WTC11 (cell line): ENCODE measurements around the gene SLCO2A1. TPM values are rescaled to one million over a fixed set of nuclear protein-coding genes. Genes with fewer than 3 reads are reported as not detected.

Experiments
- ATAC-seq: fragments of 200-7000 bp; cut with Tn5 transposase; 2 replicates; pipeline ENCODE4 v1.10.0; 2021; ENCODE audit warnings: mild to moderate bottlenecking, moderate library complexity
- CTCF ChIA-PET: fragments of 300-600 bp; sonication (Branson Sonifier 250); formaldehyde crosslinking; loops from one replicate; lab custom pipeline; 2021; ENCODE audit warnings: antibody characterized with exemption; lab: Charles Lee
- POLR2A ChIA-PET: fragments of 350-600 bp; sonication (Branson Sonifier 250); formaldehyde crosslinking; loops from one replicate; lab custom pipeline; 2021; ENCODE audit warnings: antibody characterized with exemption; lab: Charles Lee
- DNase-seq: peaks from one replicate; pipeline ENCODE4 v3.0.0; 2021; ENCODE audit warnings: low spot score
- H3K27ac Mint-ChIP-seq: 2 replicates; pipeline ENCODE4 v1.8.0; 2021; ENCODE audit warnings: mixed read lengths
- H3K27me3 Mint-ChIP-seq: 2 replicates; pipeline ENCODE4 v1.8.0; 2021; ENCODE audit warnings: low read depth, mild to moderate bottlenecking, moderate library complexity, mixed read lengths
- H3K36me3 Mint-ChIP-seq: 2 replicates; pipeline ENCODE4 v1.8.0; 2021; ENCODE audit warnings: mixed read lengths
- H3K4me1 Mint-ChIP-seq: 2 replicates; pipeline ENCODE4 v1.8.0; 2022; ENCODE audit warnings: mixed read lengths
- H3K4me3 Mint-ChIP-seq: 2 replicates; pipeline ENCODE4 v1.8.0; 2021; ENCODE audit warnings: mild to moderate bottlenecking, moderate library complexity, mixed read lengths
- H3K9me3 Mint-ChIP-seq: 2 replicates; pipeline ENCODE4 v1.8.0; 2021; ENCODE audit warnings: mixed read lengths
- CREB1 ChIP-seq: sonication (generic); formaldehyde crosslinking; IDR thresholded peaks from 2 replicates; pipeline ENCODE4 v1.8.0; 2023; ENCODE audit warnings: mild to moderate bottlenecking, missing genetic modification reagents
- CREM ChIP-seq: sonication (generic); formaldehyde crosslinking; IDR thresholded peaks from 2 replicates; pipeline ENCODE4 v1.8.1; 2022; ENCODE audit warnings: mild to moderate bottlenecking, missing genetic modification reagents, moderate library complexity
- JAZF1 ChIP-seq: fragments of 250-450 bp; sonication (Bioruptor Pico); IDR thresholded peaks from 2 replicates; pipeline ENCODE4 v1.9.0; 2021; ENCODE audit warnings: moderate library complexity, mild to moderate bottlenecking, inconsistent platforms
- JUN ChIP-seq: sonication (generic); formaldehyde crosslinking; IDR thresholded peaks from 2 replicates; pipeline ENCODE4 v1.8.0; 2023; ENCODE audit warnings: mild to moderate bottlenecking, missing genetic modification reagents
- NR2C2 ChIP-seq: sonication (generic); formaldehyde crosslinking; IDR thresholded peaks from 2 replicates; pipeline ENCODE4 v1.8.0; 2022; ENCODE audit warnings: mild to moderate bottlenecking, missing genetic modification reagents
- SMAD3 ChIP-seq: sonication (generic); formaldehyde crosslinking; IDR thresholded peaks from 2 replicates; pipeline ENCODE4 v1.8.0; 2022; ENCODE audit warnings: missing genetic modification reagents, mild to moderate bottlenecking, borderline replicate concordance
- SOX15 ChIP-seq: fragments of 250-450 bp; sonication (Bioruptor Pico); IDR thresholded peaks from 2 replicates; pipeline ENCODE4 v1.9.0; 2021; ENCODE audit warnings: mild to moderate bottlenecking
- TCF7 ChIP-seq: sonication (generic); formaldehyde crosslinking; IDR thresholded peaks from 2 replicates; pipeline ENCODE4 v1.8.0; 2022; ENCODE audit warnings: mild to moderate bottlenecking, low read depth, missing genetic modification reagents, moderate library complexity
- TEAD4 ChIP-seq: sonication (generic); formaldehyde crosslinking; IDR thresholded peaks from 2 replicates; pipeline ENCODE4 v1.8.0; 2022; ENCODE audit warnings: mild to moderate bottlenecking, missing genetic modification reagents
- ZNF219 ChIP-seq: sonication (generic); formaldehyde crosslinking; IDR thresholded peaks from 2 replicates; pipeline ENCODE4 v1.8.0; 2023; ENCODE audit warnings: missing genetic modification reagents, mild to moderate bottlenecking, borderline replicate concordance
- ZNF263 ChIP-seq: sonication (generic); formaldehyde crosslinking; IDR thresholded peaks from 2 replicates; pipeline ENCODE4 v1.8.1; 2022; ENCODE audit warnings: low read depth, mild to moderate bottlenecking, moderate library complexity, missing genetic modification reagents
- ZNF423 ChIP-seq: fragments of 250-450 bp; sonication (Bioruptor Pico); IDR thresholded peaks from 2 replicates; pipeline ENCODE4 v2.1.2; 2022; ENCODE audit warnings: mild to moderate bottlenecking, moderate library complexity
- total RNA-seq: library from RNA; stranded (reverse); gene quantifications from 3 replicates; pipeline ENCODE4 v1.2.3, GENCODE V29; 2021
- TF ChIP-seq, protein P1 (sequence below): fragments of 200-600 bp; IDR thresholded peaks from 2 replicates; pipeline ENCODE4 v1.8.0; 2022; ENCODE audit warnings: antibody characterized with exemption
- TF ChIP-seq, protein P2 (sequence below): fragments of 250-450 bp; sonication (Bioruptor Pico); IDR thresholded peaks from 2 replicates; pipeline ENCODE4 v1.9.0; 2021; ENCODE audit warnings: mild to moderate bottlenecking
- TF ChIP-seq, protein P3 (sequence below): sonication (generic); formaldehyde crosslinking; IDR thresholded peaks from 2 replicates; pipeline ENCODE4 v1.8.1; 2023; ENCODE audit warnings: mild to moderate bottlenecking, missing genetic modification reagents
- TF ChIP-seq, protein P4 (sequence below): fragments of 250-450 bp; sonication (Bioruptor Pico); IDR thresholded peaks from 2 replicates; pipeline ENCODE4 v1.9.0; 2021; ENCODE audit warnings: moderate library complexity, mild to moderate bottlenecking, inconsistent platforms, borderline replicate concordance
- TF ChIP-seq, protein P5 (sequence below): sonication (generic); formaldehyde crosslinking; IDR thresholded peaks from 2 replicates; pipeline ENCODE4 v1.8.1; 2023; ENCODE audit warnings: mild to moderate bottlenecking, moderate library complexity, missing genetic modification reagents
- TF ChIP-seq, protein P6 (sequence below): sonication (generic); formaldehyde crosslinking; IDR thresholded peaks from 2 replicates; pipeline ENCODE4 v1.8.1; 2023; ENCODE audit warnings: mild to moderate bottlenecking, missing genetic modification reagents
- TF ChIP-seq, protein P7 (sequence below): sonication (generic); formaldehyde crosslinking; IDR thresholded peaks from 2 replicates; pipeline ENCODE4 v1.8.0; 2022; ENCODE audit warnings: mild to moderate bottlenecking, missing genetic modification reagents

Gene SLCO2A1
- total RNA-seq, 1 experiment from 2014 or later = 3.3 TPM

DNA sequence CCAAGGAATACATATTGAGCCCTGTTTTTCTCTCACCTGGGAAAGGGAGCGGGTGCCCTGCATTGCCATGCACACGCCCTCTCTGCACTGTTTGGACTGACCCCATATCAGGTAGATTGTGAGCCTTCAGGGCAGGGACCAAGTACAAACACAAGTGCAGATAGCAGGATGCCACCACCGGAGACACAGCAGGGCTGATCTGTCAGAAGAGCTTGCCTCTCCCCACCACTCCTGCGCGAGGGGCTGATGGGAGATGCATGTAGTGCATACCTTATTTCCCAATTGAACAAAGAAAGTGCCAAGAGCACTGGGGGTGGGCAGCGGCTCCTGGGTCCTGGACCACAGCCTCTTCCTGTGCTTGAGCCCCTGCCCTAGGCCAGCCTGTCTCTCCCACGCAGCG, 9.0 kb upstream of the SLCO2A1 start:
- H3K27ac Mint-ChIP-seq = no peak overlapping the region
- H3K36me3 Mint-ChIP-seq = peaks cover 25% of the 10 kb centered on the region
- H3K4me3 Mint-ChIP-seq = no peak overlapping the region
- ChIA-PET POLR2A (no interaction called here), CTCF (no interaction called here)
- H3K27me3 Mint-ChIP-seq = peaks cover 10% of the 10 kb centered on the region; the same call in 1 of the 2 replicates
- TF ChIP-seq, protein P1, sequence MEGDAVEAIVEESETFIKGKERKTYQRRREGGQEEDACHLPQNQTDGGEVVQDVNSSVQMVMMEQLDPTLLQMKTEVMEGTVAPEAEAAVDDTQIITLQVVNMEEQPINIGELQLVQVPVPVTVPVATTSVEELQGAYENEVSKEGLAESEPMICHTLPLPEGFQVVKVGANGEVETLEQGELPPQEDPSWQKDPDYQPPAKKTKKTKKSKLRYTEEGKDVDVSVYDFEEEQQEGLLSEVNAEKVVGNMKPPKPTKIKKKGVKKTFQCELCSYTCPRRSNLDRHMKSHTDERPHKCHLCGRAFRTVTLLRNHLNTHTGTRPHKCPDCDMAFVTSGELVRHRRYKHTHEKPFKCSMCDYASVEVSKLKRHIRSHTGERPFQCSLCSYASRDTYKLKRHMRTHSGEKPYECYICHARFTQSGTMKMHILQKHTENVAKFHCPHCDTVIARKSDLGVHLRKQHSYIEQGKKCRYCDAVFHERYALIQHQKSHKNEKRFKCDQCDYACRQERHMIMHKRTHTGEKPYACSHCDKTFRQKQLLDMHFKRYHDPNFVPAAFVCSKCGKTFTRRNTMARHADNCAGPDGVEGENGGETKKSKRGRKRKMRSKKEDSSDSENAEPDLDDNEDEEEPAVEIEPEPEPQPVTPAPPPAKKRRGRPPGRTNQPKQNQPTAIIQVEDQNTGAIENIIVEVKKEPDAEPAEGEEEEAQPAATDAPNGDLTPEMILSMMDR = no peak
- TF ChIP-seq, protein P2, sequence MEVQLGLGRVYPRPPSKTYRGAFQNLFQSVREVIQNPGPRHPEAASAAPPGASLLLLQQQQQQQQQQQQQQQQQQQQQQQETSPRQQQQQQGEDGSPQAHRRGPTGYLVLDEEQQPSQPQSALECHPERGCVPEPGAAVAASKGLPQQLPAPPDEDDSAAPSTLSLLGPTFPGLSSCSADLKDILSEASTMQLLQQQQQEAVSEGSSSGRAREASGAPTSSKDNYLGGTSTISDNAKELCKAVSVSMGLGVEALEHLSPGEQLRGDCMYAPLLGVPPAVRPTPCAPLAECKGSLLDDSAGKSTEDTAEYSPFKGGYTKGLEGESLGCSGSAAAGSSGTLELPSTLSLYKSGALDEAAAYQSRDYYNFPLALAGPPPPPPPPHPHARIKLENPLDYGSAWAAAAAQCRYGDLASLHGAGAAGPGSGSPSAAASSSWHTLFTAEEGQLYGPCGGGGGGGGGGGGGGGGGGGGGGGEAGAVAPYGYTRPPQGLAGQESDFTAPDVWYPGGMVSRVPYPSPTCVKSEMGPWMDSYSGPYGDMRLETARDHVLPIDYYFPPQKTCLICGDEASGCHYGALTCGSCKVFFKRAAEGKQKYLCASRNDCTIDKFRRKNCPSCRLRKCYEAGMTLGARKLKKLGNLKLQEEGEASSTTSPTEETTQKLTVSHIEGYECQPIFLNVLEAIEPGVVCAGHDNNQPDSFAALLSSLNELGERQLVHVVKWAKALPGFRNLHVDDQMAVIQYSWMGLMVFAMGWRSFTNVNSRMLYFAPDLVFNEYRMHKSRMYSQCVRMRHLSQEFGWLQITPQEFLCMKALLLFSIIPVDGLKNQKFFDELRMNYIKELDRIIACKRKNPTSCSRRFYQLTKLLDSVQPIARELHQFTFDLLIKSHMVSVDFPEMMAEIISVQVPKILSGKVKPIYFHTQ (CRISPR knock-in tag) = no peak
- TF ChIP-seq NR2C2 (CRISPR knock-in tag) (no peak), ZNF263 (no peak)
- peaks cover 29% of the 10 kb centered on the region for H3K9me3 Mint-ChIP-seq
- peaks cover 2% of the 10 kb centered on the region; the same call in 1 of the 2 replicates for H3K4me1 Mint-ChIP-seq
- DNase-seq (no peak), ATAC-seq (no peak)

DNA sequence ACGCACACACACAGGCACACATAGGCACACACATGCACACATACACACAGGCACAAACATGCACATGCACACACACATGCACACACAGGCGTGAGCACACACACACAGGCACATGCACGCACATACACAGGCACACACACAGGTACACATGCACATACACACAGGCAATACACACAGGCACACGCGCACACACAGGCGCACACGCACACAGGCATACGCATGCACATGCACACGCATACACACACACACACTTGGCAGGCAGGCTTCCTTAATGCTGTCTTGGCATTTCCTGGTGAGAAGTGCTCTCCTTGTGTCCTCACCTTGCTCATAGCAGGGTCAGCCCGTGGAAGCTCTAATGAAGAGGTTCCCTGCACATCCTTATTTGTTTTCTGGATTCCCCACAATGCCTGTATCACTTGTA, 8.4 kb upstream of the SLCO2A1 start:
- Mint-ChIP-seq H3K36me3 (peaks cover 18% of the 10 kb centered on the region), H3K27me3 (peaks cover 10% of the 10 kb centered on the region; the same call in 1 of the 2 replicates), H3K27ac (no peak overlapping the region), H3K9me3 (peaks cover 25% of the 10 kb centered on the region)
- CTCF ChIA-PET = interaction anchor here (2.0 kb wide), 1 partner anchor 108 kb away, joined by 4 read pairs; no protein-coding TSS in a partner anchor
- ATAC-seq (no peak), DNase-seq (no peak)
- TF ChIP-seq SMAD3 (CRISPR knock-in tag) = no peak
- TF ChIP-seq, protein P3, sequence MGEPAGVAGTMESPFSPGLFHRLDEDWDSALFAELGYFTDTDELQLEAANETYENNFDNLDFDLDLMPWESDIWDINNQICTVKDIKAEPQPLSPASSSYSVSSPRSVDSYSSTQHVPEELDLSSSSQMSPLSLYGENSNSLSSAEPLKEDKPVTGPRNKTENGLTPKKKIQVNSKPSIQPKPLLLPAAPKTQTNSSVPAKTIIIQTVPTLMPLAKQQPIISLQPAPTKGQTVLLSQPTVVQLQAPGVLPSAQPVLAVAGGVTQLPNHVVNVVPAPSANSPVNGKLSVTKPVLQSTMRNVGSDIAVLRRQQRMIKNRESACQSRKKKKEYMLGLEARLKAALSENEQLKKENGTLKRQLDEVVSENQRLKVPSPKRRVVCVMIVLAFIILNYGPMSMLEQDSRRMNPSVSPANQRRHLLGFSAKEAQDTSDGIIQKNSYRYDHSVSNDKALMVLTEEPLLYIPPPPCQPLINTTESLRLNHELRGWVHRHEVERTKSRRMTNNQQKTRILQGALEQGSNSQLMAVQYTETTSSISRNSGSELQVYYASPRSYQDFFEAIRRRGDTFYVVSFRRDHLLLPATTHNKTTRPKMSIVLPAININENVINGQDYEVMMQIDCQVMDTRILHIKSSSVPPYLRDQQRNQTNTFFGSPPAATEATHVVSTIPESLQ = no peak
- no peak for TF ChIP-seq ZNF219 (CRISPR knock-in tag)
- TF ChIP-seq, protein P4, sequence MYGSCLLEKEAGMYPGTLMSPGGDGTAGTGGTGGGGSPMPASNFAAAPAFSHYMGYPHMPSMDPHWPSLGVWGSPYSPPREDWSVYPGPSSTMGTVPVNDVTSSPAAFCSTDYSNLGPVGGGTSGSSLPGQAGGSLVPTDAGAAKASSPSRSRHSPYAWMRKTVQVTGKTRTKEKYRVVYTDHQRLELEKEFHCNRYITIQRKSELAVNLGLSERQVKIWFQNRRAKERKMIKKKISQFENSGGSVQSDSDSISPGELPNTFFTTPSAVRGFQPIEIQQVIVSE (CRISPR knock-in tag) = no peak
- TF ChIP-seq CREB1 (CRISPR knock-in tag) = no peak
- TF ChIP-seq TCF7 (CRISPR knock-in tag) = no peak
- TF ChIP-seq, protein P5, sequence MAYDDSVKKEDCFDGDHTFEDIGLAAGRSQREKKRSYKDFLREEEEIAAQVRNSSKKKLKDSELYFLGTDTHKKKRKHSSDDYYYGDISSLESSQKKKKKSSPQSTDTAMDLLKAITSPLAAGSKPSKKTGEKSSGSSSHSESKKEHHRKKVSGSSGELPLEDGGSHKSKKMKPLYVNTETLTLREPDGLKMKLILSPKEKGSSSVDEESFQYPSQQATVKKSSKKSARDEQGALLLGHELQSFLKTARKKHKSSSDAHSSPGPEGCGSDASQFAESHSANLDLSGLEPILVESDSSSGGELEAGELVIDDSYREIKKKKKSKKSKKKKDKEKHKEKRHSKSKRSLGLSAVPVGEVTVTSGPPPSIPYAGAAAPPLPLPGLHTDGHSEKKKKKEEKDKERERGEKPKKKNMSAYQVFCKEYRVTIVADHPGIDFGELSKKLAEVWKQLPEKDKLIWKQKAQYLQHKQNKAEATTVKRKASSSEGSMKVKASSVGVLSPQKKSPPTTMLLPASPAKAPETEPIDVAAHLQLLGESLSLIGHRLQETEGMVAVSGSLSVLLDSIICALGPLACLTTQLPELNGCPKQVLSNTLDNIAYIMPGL (CRISPR knock-in tag) = no peak
- no peak for TF ChIP-seq JAZF1 (CRISPR knock-in tag)
- TF ChIP-seq, all 79 proteins: peak for 0
- Mint-ChIP-seq H3K4me3 (no peak overlapping the region), H3K4me1 (peaks cover 3% of the 10 kb centered on the region; the same call in 1 of the 2 replicates)
- POLR2A ChIA-PET = no interaction called here

DNA sequence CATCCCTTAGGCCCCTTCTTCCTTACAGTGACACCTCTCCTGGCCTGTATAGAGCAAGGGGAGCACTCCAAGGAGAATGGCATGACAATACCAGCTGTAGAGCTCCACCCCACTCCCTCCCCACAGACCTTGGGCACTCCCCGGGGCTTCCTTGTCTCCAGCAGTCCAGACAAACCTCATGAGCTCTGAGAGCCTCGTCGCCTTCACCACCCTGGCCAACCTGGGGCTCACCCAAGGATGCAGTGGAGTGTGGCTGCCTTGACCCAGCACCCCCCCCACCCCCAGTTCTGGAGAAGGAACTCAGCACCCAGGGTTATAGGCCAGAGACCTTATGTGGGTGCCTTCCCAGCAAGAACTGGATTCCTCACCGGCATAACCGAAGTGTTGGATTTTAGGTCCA, 7.4 kb upstream of the SLCO2A1 start:
- DNase-seq (no peak), ATAC-seq (no peak)
- Mint-ChIP-seq H3K4me3 (no peak overlapping the region), H3K27ac (no peak overlapping the region), H3K4me1 (peaks cover 5% of the 10 kb centered on the region; the same call in 1 of the 2 replicates), H3K9me3 (peaks cover 16% of the 10 kb centered on the region), H3K36me3 (peaks cover 9% of the 10 kb centered on the region), H3K27me3 (peaks cover 3% of the 10 kb centered on the region)
- ChIA-PET CTCF (interaction anchor here (0.7 to 2.0 kb wide), 2 partner anchors 107 to 169 kb away, joined by 4 read pairs; no protein-coding TSS in a partner anchor), POLR2A (no interaction called here)
- TF ChIP-seq ZNF423 (CRISPR knock-in tag) = no peak
- TF ChIP-seq SOX15 (CRISPR knock-in tag) = no peak
- TF ChIP-seq CREM = no peak
- TF ChIP-seq, protein P4 (CRISPR knock-in tag) = no peak
- TF ChIP-seq, protein P6, sequence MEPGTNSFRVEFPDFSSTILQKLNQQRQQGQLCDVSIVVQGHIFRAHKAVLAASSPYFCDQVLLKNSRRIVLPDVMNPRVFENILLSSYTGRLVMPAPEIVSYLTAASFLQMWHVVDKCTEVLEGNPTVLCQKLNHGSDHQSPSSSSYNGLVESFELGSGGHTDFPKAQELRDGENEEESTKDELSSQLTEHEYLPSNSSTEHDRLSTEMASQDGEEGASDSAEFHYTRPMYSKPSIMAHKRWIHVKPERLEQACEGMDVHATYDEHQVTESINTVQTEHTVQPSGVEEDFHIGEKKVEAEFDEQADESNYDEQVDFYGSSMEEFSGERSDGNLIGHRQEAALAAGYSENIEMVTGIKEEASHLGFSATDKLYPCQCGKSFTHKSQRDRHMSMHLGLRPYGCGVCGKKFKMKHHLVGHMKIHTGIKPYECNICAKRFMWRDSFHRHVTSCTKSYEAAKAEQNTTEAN (CRISPR knock-in tag) = no peak
- no peak for TF ChIP-seq TEAD4
- TF ChIP-seq CREB1 (CRISPR knock-in tag) = no peak
- no peak for TF ChIP-seq JUN (CRISPR knock-in tag)
- TF ChIP-seq, protein P7, sequence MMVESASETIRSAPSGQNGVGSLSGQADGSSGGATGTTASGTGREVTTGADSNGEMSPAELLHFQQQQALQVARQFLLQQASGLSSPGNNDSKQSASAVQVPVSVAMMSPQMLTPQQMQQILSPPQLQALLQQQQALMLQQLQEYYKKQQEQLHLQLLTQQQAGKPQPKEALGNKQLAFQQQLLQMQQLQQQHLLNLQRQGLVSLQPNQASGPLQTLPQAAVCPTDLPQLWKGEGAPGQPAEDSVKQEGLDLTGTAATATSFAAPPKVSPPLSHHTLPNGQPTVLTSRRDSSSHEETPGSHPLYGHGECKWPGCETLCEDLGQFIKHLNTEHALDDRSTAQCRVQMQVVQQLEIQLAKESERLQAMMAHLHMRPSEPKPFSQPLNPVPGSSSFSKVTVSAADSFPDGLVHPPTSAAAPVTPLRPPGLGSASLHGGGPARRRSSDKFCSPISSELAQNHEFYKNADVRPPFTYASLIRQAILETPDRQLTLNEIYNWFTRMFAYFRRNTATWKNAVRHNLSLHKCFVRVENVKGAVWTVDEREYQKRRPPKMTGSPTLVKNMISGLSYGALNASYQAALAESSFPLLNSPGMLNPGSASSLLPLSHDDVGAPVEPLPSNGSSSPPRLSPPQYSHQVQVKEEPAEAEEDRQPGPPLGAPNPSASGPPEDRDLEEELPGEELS (CRISPR knock-in tag) = no peak
